ENCODE measurements around the gene METTL6. TPM values are rescaled to one million over a fixed set of nuclear protein-coding genes. Genes with fewer than 3 reads are reported as not detected.
A peak's percentile ranks its signal among the peaks of the same experiment; 100 is the strongest.

The METTL6 gene
- total and polyA plus RNA-seq, 2 donors (not counting 1 experiment from before 2014, with no cell fraction given), result 25.7 to 37.3 TPM

GRCh38 chr3:15409774-15410173 is 17.6 kb downstream of the METTL6 start:
- Histone ChIP-seq H3K4me2 (ENCODE audit: extremely low read depth, insufficient read depth, low read length) (no peak overlapping the region), H3K9me3 (ENCODE audit: control insufficient read depth, insufficient read depth, low read depth, low read length) (no peaks in the 10 kb centered on the region), H2AFZ (ENCODE audit: low read length) (no peak overlapping the region), H3K4me3 (replicated peaks in 1 of 4; ENCODE audit: control extremely low read depth in 1 of 4, insufficient read depth in 1 of 4, low read depth in 3 of 4, low read length in 4 of 4) (no peak overlapping the region), H3K79me2 (ENCODE audit: control insufficient read depth, insufficient read depth, low read length) (no peaks in the 10 kb centered on the region), H3K27me3 (ENCODE audit: control insufficient read depth, insufficient read depth, low read length) (no peaks in the 10 kb centered on the region), H3K4me1 (ENCODE audit: control insufficient read depth, extremely low read depth, insufficient read depth, low read length) (no peaks in the 10 kb centered on the region), H3K9ac (ENCODE audit: insufficient read depth, low read length) (no peak overlapping the region), H4K20me1 (ENCODE audit: control insufficient read depth, extremely low read depth, insufficient read depth, low read length) (no peaks in the 10 kb centered on the region), H3K36me3 (ENCODE audit: control insufficient read depth, insufficient read depth, low read length) (peaks cover 3% of the 10 kb centered on the region), H3K27ac (ENCODE audit: insufficient read depth, low read length) (no peak overlapping the region)
- DNase-seq (ENCODE audit: low read depth in 2 of 2), result no peak
- TF ChIP-seq EZH2 (IDR thresholded peaks at IDR 0.05; ENCODE audit: low read length, missing control alignments), result no peak

- H3K4me3 ChIP-seq (replicated peaks in 1 of 4; ENCODE audit: control extremely low read depth in 1 of 4, insufficient read depth in 1 of 4, low read depth in 3 of 4, low read length in 4 of 4), result no peak overlapping the region
- no peaks in the 10 kb centered on the region for H3K4me1 ChIP-seq (ENCODE audit: control insufficient read depth, extremely low read depth, insufficient read depth, low read length)
- no peak overlapping the region for H3K27ac ChIP-seq (ENCODE audit: insufficient read depth, low read length)
- no peak overlapping the region for H3K9ac ChIP-seq (ENCODE audit: insufficient read depth, low read length)
- no peaks in the 10 kb centered on the region for H3K27me3 ChIP-seq (ENCODE audit: control insufficient read depth, insufficient read depth, low read length)
- no peaks in the 10 kb centered on the region for H4K20me1 ChIP-seq (ENCODE audit: control insufficient read depth, extremely low read depth, insufficient read depth, low read length)
- no peak for DNase-seq (ENCODE audit: low read depth in 2 of 2)
- H3K4me2 ChIP-seq (ENCODE audit: extremely low read depth, insufficient read depth, low read length), result no peak overlapping the region
- H2AFZ ChIP-seq (ENCODE audit: low read length), result no peak overlapping the region
- H3K79me2 ChIP-seq (ENCODE audit: control insufficient read depth, insufficient read depth, low read length), result no peaks in the 10 kb centered on the region
- peaks cover 3% of the 10 kb centered on the region for H3K36me3 ChIP-seq (ENCODE audit: control insufficient read depth, insufficient read depth, low read length)
- TF ChIP-seq EZH2 (IDR thresholded peaks at IDR 0.05; ENCODE audit: low read length, missing control alignments), result no peak
- TF ChIP-seq CTCF (conservative IDR thresholded peaks at IDR 0.05 in 1 of 2, IDR thresholded peaks at IDR 0.05 in 1 of 2; ENCODE audit: low read depth in 1 of 2, low read length in 2 of 2), result no peak
- no peaks in the 10 kb centered on the region for H3K9me3 ChIP-seq (ENCODE audit: control insufficient read depth, insufficient read depth, low read depth, low read length)
These were observed 18.1 kb downstream of the METTL6 start for GRCh38 chr3:15409239-15409638.

DNA sequence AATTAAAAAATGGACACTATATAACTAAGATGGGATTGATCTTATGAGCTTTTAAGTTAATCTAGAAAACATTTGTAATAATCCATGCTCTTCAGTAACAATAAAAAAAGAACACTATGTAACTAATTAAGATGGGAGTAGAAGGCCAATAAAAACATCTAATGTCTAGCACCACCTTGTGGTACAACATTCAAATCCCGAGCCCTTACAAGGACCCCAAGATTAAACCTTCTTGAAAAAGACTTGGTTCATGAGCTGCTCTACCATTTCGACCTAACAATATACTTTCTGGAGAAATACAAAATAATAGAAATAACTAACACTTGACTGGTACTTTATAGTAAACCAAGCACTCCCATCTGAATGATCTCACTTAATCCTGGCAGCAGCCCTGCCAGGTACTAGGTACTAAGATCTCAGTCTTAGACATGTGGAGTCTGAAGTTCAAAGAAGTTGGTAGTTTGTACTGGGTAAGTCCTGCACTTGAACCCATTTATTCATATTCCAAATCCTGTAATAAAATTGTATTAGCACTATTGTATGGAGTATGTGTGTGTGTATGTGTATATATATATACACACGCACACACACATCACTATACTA is 21.8 kb downstream of the METTL6 start:
- Histone ChIP-seq H3K36me3 (ENCODE audit: control insufficient read depth, insufficient read depth, low read length) (no peaks in the 10 kb centered on the region), H3K27ac (ENCODE audit: insufficient read depth, low read length) (no peak overlapping the region), H2AFZ (ENCODE audit: low read length) (no peak overlapping the region)

More for the DNA sequence above, 21.8 kb downstream of the METTL6 start:
- DNase-seq (ENCODE audit: low read depth in 2 of 2), result peak; percentile 56 to 77
- no peaks in the 10 kb centered on the region for H3K79me2 ChIP-seq (ENCODE audit: control insufficient read depth, insufficient read depth, low read length)
- no peak overlapping the region for H3K4me3 ChIP-seq (replicated peaks in 1 of 4; ENCODE audit: control extremely low read depth in 1 of 4, insufficient read depth in 1 of 4, low read depth in 3 of 4, low read length in 4 of 4)
- H3K9ac ChIP-seq (ENCODE audit: insufficient read depth, low read length), result no peak overlapping the region
- no peaks in the 10 kb centered on the region for H4K20me1 ChIP-seq (ENCODE audit: control insufficient read depth, extremely low read depth, insufficient read depth, low read length)
- no peaks in the 10 kb centered on the region for H3K9me3 ChIP-seq (ENCODE audit: control insufficient read depth, insufficient read depth, low read depth, low read length)
- no peaks in the 10 kb centered on the region for H3K27me3 ChIP-seq (ENCODE audit: control insufficient read depth, insufficient read depth, low read length)
- TF ChIP-seq EZH2 (IDR thresholded peaks at IDR 0.05; ENCODE audit: low read length, missing control alignments), result no peak
- peak; percentile 54 to 57 for TF ChIP-seq CTCF (conservative IDR thresholded peaks at IDR 0.05 in 1 of 2, IDR thresholded peaks at IDR 0.05 in 1 of 2; ENCODE audit: low read depth in 1 of 2, low read length in 2 of 2)
- no peak overlapping the region for H3K4me2 ChIP-seq (ENCODE audit: extremely low read depth, insufficient read depth, low read length)
- H3K4me1 ChIP-seq (ENCODE audit: control insufficient read depth, extremely low read depth, insufficient read depth, low read length), result no peaks in the 10 kb centered on the region
